Keratinocyte (primary cell): ENCODE measurements around the gene SPATA12.

ENCODE experiments used
- CTCF ChIP-seq, 3 experiments: IDR thresholded peaks in 1 of 3; conservative IDR thresholded peaks in 1 of 3; optimal IDR thresholded peaks in 1 of 3; 2 replicates in 2 of 3; 3 replicates in 1 of 3; pipeline versions ENCODE3 to v1.5.1; 2011; ENCODE audit warnings: low read length in 3 of 3, mild to moderate bottlenecking in 3 of 3, moderate library complexity in 2 of 3, control low read depth in 1 of 3, inconsistent platforms in 1 of 3; ENCODE audit not compliant: insufficient read depth in 2 of 3; ENCODE audit errors: extremely low read depth in 1 of 3
- EZH2 ChIP-seq: IDR thresholded peaks from one replicate; pipeline ENCODE4 v1.6.1; 2012; ENCODE audit warnings: inconsistent platforms, mild to moderate bottlenecking, low read length, moderate library complexity

- no peak for TF ChIP-seq CTCF (optimal IDR thresholded peaks at IDR 0.05 in 1 of 3, IDR thresholded peaks at IDR 0.05 in 1 of 3, conservative IDR thresholded peaks at IDR 0.05 in 1 of 3; ENCODE audit: extremely low read depth in 1 of 3, insufficient read depth in 2 of 3, low read length in 3 of 3)
- TF ChIP-seq EZH2 = no peak
Observed at GRCh38 chr3:57079474-57079831, 19.0 kb downstream of the SPATA12 start.
